HEK293 (cell line): ENCODE results near the gene NCOR2.

Experiments
- OVOL3 ChIP-seq: fragments of 450-650 bp; formaldehyde crosslinking; IDR thresholded peaks from 2 replicates; pipeline ENCODE4 v1.5.1; 2016; ENCODE audit warnings: missing biosample characterization, missing genetic modification characterization
- SP2 ChIP-seq: fragments of 450-650 bp; formaldehyde crosslinking; IDR thresholded peaks from 2 replicates; pipeline ENCODE4 v1.5.1; 2016; ENCODE audit warnings: missing biosample characterization, missing genetic modification characterization
- SP7 ChIP-seq: fragments of 450-650 bp; formaldehyde crosslinking; IDR thresholded peaks from 2 replicates; pipeline ENCODE4 v1.5.1; 2016; ENCODE audit warnings: missing biosample characterization, missing genetic modification characterization
- YY2 ChIP-seq: fragments of 450-650 bp; formaldehyde crosslinking; IDR thresholded peaks from 2 replicates; pipeline ENCODE4 v1.5.1; 2016; ENCODE audit warnings: missing biosample characterization, missing genetic modification characterization
- ZBTB1 ChIP-seq: fragments of 450-650 bp; formaldehyde crosslinking; IDR thresholded peaks from 2 replicates; pipeline ENCODE4 v1.5.1; 2016; ENCODE audit warnings: missing biosample characterization, missing genetic modification characterization
- ZBTB21 ChIP-seq: fragments of 450-650 bp; formaldehyde crosslinking; IDR thresholded peaks from 2 replicates; pipeline ENCODE4 v1.5.1; 2017; ENCODE audit warnings: missing biosample characterization, missing genetic modification characterization
- ZBTB8A ChIP-seq: fragments of 450-650 bp; formaldehyde crosslinking; IDR thresholded peaks from 2 replicates; pipeline ENCODE4 v1.5.1; 2016; ENCODE audit warnings: missing biosample characterization, missing genetic modification characterization
- ZEB2 ChIP-seq: fragments of 450-650 bp; formaldehyde crosslinking; IDR thresholded peaks from 2 replicates; pipeline ENCODE4 v1.5.1; 2016; ENCODE audit warnings: missing biosample characterization, missing genetic modification characterization
- ZNF112 ChIP-seq: fragments of 450-650 bp; formaldehyde crosslinking; IDR thresholded peaks from 2 replicates; pipeline ENCODE4 v1.5.0; 2017; ENCODE audit warnings: missing biosample characterization, missing genetic modification characterization
- ZNF19 ChIP-seq: fragments of 450-650 bp; formaldehyde crosslinking; IDR thresholded peaks from 2 replicates; pipeline ENCODE4; 2016; ENCODE audit warnings: missing biosample characterization, missing genetic modification characterization, low read depth
- ZNF266 ChIP-seq: fragments of 450-650 bp; formaldehyde crosslinking; IDR thresholded peaks from 2 replicates; pipeline ENCODE4 v1.5.1; 2016; ENCODE audit warnings: missing biosample characterization, missing genetic modification characterization, low read depth
- ZNF350 ChIP-seq: fragments of 450-650 bp; formaldehyde crosslinking; IDR thresholded peaks from 2 replicates; pipeline ENCODE4 v1.5.0; 2017; ENCODE audit warnings: missing biosample characterization, mild to moderate bottlenecking, missing genetic modification characterization
- ZNF366 ChIP-seq: fragments of 450-650 bp; formaldehyde crosslinking; conservative IDR thresholded peaks from 2 replicates; pipeline ENCODE4 v1.5.1; 2016; ENCODE audit warnings: missing biosample characterization, missing genetic modification characterization
- ZNF600 ChIP-seq: fragments of 450-650 bp; formaldehyde crosslinking; IDR thresholded peaks from 2 replicates; pipeline ENCODE4 v1.5.1; 2016; ENCODE audit warnings: missing biosample characterization, missing genetic modification characterization
- ZNF768 ChIP-seq: fragments of 450-650 bp; formaldehyde crosslinking; IDR thresholded peaks from 2 replicates; pipeline ENCODE4 v1.5.1; 2018; ENCODE audit warnings: missing biosample characterization, mild to moderate bottlenecking, missing genetic modification characterization
- ZNF837 ChIP-seq: fragments of 450-650 bp; formaldehyde crosslinking; IDR thresholded peaks from 2 replicates; pipeline ENCODE4 v1.5.1; 2016; ENCODE audit warnings: missing biosample characterization, missing genetic modification characterization
- TF ChIP-seq, protein P1 (sequence below): fragments of 450-650 bp; formaldehyde crosslinking; IDR thresholded peaks from 2 replicates; pipeline ENCODE4 v1.5.1; 2016; ENCODE audit warnings: missing biosample characterization, missing genetic modification characterization
- TF ChIP-seq, protein P2 (sequence below): fragments of 450-650 bp; formaldehyde crosslinking; IDR thresholded peaks from 2 replicates; pipeline ENCODE4 v1.5.1; 2016; ENCODE audit warnings: missing biosample characterization, missing genetic modification characterization
- TF ChIP-seq, protein P3 (sequence below): fragments of 450-650 bp; formaldehyde crosslinking; conservative IDR thresholded peaks from 2 replicates; pipeline ENCODE4 v1.5.1; 2016; ENCODE audit warnings: low read depth, missing biosample characterization, missing genetic modification characterization
- TF ChIP-seq, protein P4 (sequence below): fragments of 450-650 bp; formaldehyde crosslinking; IDR thresholded peaks from 2 replicates; pipeline ENCODE4 v1.5.1; 2016; ENCODE audit warnings: missing biosample characterization, missing genetic modification characterization
- TF ChIP-seq, protein P5 (sequence below): fragments of 450-650 bp; formaldehyde crosslinking; IDR thresholded peaks from 2 replicates; pipeline ENCODE4 v1.5.1; 2017; ENCODE audit warnings: missing biosample characterization, missing genetic modification characterization
- TF ChIP-seq, protein P6 (sequence below): fragments of 450-650 bp; IDR thresholded peaks from 2 replicates; pipeline ENCODE4 v1.5.1; 2018; ENCODE audit warnings: missing biosample characterization, missing genetic modification characterization
- TF ChIP-seq, protein P7 (sequence below): fragments of 450-650 bp; formaldehyde crosslinking; IDR thresholded peaks from 2 replicates; pipeline ENCODE4 v1.5.1; 2016; ENCODE audit warnings: missing biosample characterization, missing genetic modification characterization
- TF ChIP-seq, protein P8 (sequence below): fragments of 450-650 bp; formaldehyde crosslinking; IDR thresholded peaks from 2 replicates; pipeline ENCODE4 v1.5.1; 2016; ENCODE audit warnings: missing biosample characterization, missing genetic modification characterization

Gene NCOR2

DNA sequence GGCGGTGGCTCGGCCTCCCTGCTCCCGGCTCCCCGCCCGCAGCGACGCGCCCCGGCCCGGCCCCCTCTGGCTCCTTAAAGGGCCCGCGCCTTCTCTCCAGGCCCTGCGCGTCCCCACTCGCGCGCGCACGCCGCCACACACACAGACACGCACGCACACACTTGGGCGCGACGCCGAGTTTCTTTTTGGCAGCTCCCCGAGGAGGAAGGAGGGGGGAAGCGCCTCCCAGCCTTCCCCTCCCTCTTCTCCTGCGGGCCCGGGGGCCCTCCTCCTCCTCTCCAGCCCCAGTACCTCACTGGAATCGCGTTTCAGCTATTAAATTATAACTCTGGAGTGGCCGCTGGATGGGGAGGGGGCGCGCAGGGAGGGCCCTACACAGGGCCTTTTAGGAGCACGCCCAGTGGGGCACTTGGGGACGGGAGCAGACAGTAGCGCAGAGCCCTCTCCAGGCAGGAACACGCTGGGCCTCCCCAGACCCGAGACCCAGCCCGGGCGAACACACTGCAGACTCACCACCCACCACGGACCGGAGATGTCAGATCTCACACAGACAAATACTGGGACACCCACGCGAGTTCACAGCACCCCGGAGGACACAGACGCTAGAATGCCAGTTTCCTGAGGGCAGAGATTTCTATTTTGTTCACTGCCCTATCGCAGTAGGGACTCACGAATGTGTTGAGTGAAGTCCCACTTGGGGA lies 411 bp upstream of the NCOR2 start (continued):
- TF ChIP-seq SP2 (tag by site-specific recombination) (peak; percentile 53), ZNF266 (tag by site-specific recombination) (no peak), ZNF768 (tag by site-specific recombination) (no peak), ZNF600 (tag by site-specific recombination) (no peak), ZNF350 (no peak), OVOL3 (no peak), ZBTB8A (tag by site-specific recombination) (peak; percentile 89), ZNF366 (peak; percentile 58), YY2 (no peak), ZNF837 (no peak), ZNF19 (tag by site-specific recombination) (no peak), ZBTB21 (no peak), ZEB2 (tag by site-specific recombination) (peak; percentile 87), ZBTB1 (tag by site-specific recombination) (no peak), SP7 (tag by site-specific recombination) (peak; percentile 73), ZNF112 (tag by site-specific recombination) (no peak)
- TF ChIP-seq, protein P1, sequence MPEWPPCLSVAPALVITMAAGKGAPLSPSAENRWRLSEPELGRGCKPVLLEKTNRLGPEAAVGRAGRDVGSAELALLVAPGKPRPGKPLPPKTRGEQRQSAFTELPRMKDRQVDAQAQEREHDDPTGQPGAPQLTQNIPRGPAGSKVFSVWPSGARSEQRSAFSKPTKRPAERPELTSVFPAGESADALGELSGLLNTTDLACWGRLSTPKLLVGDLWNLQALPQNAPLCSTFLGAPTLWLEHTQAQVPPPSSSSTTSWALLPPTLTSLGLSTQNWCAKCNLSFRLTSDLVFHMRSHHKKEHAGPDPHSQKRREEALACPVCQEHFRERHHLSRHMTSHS (tag by site-specific recombination), result no peak
- TF ChIP-seq, protein P2, sequence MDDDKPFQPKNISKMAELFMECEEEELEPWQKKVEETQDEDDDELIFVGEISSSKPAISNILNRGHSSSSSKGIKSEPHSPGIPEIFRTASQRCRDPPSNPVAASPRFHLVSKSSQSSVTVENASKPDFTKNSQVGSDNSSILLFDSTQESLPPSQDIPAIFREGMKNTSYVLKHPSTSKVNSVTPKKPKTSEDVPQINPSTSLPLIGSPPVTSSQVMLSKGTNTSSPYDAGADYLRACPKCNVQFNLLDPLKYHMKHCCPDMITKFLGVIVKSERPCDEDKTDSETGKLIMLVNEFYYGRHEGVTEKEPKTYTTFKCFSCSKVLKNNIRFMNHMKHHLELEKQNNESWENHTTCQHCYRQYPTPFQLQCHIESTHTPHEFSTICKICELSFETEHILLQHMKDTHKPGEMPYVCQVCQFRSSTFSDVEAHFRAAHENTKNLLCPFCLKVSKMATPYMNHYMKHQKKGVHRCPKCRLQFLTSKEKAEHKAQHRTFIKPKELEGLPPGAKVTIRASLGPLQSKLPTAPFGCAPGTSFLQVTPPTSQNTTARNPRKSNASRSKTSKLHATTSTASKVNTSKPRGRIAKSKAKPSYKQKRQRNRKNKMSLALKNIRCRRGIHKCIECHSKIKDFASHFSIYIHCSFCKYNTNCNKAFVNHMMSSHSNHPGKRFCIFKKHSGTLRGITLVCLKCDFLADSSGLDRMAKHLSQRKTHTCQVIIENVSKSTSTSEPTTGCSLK (tag by site-specific recombination), result no peak
- TF ChIP-seq, protein P3, sequence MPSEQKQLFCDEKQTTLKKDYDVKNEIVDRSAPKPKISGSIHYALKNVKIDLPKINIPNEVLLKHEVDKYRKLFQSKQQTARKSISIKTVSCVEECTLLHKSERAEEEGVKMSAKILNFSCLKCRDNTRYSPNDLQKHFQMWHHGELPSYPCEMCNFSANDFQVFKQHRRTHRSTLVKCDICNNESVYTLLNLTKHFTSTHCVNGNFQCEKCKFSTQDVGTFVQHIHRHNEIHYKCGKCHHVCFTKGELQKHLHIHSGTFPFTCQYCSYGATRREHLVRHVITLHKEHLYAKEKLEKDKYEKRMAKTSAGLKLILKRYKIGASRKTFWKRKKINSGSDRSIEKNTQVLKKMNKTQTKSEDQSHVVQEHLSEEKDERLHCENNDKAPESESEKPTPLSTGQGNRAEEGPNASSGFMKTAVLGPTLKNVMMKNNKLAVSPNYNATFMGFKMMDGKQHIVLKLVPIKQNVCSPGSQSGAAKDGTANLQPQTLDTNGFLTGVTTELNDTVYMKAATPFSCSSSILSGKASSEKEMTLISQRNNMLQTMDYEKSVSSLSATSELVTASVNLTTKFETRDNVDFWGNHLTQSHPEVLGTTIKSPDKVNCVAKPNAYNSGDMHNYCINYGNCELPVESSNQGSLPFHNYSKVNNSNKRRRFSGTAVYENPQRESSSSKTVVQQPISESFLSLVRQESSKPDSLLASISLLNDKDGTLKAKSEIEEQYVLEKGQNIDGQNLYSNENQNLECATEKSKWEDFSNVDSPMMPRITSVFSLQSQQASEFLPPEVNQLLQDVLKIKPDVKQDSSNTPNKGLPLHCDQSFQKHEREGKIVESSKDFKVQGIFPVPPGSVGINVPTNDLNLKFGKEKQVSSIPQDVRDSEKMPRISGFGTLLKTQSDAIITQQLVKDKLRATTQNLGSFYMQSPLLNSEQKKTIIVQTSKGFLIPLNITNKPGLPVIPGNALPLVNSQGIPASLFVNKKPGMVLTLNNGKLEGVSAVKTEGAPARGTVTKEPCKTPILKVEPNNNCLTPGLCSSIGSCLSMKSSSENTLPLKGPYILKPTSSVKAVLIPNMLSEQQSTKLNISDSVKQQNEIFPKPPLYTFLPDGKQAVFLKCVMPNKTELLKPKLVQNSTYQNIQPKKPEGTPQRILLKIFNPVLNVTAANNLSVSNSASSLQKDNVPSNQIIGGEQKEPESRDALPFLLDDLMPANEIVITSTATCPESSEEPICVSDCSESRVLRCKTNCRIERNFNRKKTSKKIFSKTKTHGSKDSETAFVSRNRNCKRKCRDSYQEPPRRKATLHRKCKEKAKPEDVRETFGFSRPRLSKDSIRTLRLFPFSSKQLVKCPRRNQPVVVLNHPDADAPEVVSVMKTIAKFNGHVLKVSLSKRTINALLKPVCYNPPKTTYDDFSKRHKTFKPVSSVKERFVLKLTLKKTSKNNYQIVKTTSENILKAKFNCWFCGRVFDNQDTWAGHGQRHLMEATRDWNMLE, result no peak
- TF ChIP-seq, protein P4, sequence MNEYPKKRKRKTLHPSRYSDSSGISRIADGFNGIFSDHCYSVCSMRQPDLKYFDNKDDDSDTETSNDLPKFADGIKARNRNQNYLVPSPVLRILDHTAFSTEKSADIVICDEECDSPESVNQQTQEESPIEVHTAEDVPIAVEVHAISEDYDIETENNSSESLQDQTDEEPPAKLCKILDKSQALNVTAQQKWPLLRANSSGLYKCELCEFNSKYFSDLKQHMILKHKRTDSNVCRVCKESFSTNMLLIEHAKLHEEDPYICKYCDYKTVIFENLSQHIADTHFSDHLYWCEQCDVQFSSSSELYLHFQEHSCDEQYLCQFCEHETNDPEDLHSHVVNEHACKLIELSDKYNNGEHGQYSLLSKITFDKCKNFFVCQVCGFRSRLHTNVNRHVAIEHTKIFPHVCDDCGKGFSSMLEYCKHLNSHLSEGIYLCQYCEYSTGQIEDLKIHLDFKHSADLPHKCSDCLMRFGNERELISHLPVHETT (tag by site-specific recombination), result no peak
- TF ChIP-seq, protein P5, sequence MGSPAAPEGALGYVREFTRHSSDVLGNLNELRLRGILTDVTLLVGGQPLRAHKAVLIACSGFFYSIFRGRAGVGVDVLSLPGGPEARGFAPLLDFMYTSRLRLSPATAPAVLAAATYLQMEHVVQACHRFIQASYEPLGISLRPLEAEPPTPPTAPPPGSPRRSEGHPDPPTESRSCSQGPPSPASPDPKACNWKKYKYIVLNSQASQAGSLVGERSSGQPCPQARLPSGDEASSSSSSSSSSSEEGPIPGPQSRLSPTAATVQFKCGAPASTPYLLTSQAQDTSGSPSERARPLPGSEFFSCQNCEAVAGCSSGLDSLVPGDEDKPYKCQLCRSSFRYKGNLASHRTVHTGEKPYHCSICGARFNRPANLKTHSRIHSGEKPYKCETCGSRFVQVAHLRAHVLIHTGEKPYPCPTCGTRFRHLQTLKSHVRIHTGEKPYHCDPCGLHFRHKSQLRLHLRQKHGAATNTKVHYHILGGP (tag by site-specific recombination), result no peak
- TF ChIP-seq, protein P6, sequence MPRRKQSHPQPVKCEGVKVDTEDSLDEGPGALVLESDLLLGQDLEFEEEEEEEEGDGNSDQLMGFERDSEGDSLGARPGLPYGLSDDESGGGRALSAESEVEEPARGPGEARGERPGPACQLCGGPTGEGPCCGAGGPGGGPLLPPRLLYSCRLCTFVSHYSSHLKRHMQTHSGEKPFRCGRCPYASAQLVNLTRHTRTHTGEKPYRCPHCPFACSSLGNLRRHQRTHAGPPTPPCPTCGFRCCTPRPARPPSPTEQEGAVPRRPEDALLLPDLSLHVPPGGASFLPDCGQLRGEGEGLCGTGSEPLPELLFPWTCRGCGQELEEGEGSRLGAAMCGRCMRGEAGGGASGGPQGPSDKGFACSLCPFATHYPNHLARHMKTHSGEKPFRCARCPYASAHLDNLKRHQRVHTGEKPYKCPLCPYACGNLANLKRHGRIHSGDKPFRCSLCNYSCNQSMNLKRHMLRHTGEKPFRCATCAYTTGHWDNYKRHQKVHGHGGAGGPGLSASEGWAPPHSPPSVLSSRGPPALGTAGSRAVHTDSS (tag by site-specific recombination), result peak; percentile 77
- TF ChIP-seq, protein P7, sequence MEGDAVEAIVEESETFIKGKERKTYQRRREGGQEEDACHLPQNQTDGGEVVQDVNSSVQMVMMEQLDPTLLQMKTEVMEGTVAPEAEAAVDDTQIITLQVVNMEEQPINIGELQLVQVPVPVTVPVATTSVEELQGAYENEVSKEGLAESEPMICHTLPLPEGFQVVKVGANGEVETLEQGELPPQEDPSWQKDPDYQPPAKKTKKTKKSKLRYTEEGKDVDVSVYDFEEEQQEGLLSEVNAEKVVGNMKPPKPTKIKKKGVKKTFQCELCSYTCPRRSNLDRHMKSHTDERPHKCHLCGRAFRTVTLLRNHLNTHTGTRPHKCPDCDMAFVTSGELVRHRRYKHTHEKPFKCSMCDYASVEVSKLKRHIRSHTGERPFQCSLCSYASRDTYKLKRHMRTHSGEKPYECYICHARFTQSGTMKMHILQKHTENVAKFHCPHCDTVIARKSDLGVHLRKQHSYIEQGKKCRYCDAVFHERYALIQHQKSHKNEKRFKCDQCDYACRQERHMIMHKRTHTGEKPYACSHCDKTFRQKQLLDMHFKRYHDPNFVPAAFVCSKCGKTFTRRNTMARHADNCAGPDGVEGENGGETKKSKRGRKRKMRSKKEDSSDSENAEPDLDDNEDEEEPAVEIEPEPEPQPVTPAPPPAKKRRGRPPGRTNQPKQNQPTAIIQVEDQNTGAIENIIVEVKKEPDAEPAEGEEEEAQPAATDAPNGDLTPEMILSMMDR (tag by site-specific recombination), result peak; percentile 44; the same call in 1 of the 2 replicates
- TF ChIP-seq, protein P8, sequence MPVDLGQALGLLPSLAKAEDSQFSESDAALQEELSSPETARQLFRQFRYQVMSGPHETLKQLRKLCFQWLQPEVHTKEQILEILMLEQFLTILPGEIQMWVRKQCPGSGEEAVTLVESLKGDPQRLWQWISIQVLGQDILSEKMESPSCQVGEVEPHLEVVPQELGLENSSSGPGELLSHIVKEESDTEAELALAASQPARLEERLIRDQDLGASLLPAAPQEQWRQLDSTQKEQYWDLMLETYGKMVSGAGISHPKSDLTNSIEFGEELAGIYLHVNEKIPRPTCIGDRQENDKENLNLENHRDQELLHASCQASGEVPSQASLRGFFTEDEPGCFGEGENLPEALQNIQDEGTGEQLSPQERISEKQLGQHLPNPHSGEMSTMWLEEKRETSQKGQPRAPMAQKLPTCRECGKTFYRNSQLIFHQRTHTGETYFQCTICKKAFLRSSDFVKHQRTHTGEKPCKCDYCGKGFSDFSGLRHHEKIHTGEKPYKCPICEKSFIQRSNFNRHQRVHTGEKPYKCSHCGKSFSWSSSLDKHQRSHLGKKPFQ (tag by site-specific recombination), result no peak
